ENCODE measurements around the gene GLRX2.
"Not testable (repeated sequence)": the region's sequence is repeated elsewhere in the genome, so short reads cannot be mapped to it uniquely, and the experiment has no call there.

The GLRX2 gene, protein sequence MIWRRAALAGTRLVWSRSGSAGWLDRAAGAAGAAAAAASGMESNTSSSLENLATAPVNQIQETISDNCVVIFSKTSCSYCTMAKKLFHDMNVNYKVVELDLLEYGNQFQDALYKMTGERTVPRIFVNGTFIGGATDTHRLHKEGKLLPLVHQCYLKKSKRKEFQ

DNA sequence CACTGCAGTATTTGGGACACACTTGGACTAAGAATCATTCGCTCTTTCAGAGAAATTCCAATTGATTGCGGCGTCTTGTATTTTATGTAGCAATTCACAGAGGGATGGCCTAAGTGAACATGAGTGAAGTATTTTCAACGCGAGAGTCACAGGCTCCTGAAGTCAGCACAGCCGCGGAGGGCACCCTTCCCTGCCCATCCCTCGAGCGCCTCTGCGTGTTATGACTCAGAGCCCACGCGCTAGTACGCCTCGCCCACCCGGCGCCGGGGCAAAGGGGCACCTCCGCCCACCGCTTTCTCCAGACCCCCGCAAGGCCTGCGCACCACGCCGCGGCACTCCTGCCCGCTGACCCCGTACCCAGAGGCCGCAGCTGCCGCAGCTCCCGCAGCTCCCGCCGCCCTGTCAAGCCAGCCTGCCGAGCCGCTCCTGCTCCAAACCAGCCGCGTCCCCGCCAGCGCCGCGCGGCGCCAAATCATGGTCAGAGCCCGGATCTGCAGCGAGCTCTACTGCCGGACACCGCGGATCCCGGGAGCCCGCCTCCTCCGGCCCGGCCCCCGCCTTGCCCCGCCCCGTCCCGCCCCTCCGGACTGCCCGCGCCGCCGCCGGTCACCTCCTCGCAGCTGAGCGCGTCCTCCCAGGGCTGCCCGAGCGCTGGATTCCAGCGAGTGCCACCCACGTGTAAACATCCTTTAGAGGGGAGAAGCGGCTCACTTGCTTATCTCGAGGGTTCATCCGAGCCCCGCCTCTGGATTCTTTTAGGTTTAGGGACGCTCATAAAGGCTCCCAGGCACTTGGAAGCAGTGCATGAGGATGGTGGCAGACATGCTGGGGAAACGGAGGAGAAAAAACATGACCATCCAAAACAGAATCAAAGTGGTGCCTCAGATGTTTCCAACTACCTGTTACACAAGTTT, at the start of gene GLRX2:
GLRX2 (minus strand) TSS at position 508 of the 914 bp plus-strand sequence; CDS start at position 476, 32 bp downstream.
- DNase-seq = peak; percentile 79

DNA sequence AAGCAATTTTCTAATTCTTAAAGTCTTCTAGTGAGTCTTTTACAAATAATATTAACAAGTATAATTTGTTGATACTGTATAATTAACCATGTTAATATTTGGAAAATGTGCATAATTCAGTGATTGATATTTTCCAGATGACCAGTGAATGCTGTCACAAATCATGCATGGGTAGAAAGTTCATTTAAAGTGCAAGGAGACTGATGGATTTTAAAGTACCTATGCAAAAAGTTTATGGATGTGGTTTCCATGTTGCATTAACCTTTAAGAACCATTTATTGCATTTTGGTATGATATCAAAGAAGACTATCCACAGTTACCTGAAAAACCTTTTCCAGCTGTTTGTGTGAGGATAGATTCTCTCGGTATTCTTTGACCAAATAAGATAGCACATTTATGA, 39.8 kb upstream of the GLRX2 start:
- DNase-seq = no peak

DNA sequence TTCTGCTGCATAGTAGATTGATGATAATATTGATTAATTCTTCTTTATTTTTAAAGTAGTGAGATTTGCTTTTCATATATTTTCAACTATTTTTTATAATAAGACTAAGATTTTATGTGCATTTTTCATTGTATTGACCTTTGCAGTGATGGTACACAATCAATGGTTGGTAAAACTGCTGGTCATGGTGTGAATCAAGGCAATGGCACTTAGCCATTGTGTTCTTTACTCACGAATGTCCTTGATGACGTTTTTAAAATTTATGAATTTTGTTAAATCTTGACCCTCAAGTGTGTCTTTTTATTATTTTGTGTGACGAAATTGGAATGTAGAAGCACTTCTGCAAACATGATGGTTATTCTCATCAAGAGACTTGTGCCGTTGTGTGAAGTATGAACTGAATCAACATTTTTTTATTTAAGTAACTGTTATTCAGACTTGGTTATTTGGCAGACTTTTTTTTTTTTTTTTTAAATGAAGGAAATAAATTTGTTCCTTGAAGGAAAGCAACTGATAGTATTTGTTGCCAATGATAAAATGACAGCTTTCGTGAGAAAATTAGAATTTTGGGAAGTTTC, 39.2 kb upstream of the GLRX2 start:
- no peak for DNase-seq

DNA sequence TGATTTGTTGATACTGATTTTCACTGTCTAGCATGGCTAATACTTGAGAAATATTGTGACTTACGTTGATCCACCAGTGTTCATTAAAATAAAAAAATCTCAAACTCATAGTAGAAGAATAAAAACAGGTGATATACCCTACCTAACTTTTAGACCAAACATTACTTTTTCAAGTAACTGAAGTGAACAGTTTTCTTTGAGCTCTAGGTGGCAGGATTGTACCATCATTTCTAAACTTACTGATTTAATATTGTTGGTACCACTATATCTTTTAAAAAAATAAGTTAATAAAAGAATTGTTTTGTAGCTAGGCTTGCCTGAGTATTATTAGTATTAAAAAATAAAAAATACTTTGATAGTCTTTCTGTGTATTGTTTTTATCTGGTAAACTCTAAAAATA, 38.1 kb upstream of the GLRX2 start:
- no peak for DNase-seq

DNA sequence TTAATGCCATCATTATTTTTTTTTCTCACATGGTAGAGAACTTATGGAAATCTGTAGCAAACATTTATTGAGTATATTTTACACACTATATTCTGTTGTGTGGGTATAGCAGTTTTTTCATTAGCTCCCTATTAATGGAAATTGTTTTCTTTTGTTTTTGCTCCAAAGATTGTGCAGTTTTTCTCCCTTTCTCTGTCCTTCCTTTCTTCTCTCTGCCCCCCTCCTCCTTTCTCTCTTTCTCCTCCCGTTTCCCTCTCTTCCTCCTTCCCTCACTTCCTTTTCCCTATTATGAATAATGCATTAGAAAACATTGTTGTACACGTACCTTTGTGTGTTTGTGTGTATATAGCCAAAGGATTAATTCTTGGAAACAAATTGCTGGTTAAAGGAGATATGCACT, 37.2 kb upstream of the GLRX2 start:
- no peak for DNase-seq

DNA sequence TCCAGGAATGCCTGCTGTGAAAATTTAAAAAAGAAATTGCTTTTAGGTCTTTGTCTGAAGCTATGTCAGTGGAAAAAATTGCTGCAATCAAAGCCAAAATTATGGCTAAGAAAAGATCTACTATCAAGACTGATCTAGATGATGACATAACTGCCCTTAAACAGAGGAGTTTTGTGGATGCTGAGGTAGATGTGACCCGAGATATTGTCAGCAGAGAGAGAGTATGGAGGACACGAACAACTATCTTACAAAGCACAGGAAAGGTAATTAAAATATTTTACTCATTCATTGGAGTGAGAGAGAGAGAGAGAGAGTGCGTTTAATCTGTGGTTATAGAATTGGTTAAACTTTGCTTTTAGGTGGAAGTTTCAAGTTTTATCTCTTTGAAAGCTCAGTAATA, 36.6 kb upstream of the GLRX2 start:
- DNase-seq = peak; percentile 32

DNA sequence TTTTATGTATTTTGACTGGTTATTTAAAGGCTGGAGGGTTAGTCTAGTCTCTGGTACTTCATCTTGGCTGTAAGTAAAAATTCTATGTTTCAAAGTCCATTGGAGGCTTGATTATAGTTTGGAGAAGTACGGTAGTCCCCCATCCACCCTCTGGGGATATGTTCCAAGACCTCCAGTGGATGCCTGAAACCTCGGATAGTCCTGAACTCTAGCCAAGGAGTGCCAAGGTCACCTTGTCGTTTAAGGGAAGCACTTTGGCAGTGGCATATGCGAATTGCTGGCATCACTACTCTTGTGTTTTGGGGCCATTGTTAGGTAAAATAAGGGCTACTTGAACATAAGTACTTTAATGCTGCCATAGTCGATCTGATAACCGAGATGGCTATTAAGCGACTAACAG, 35.0 kb upstream of the GLRX2 start:
- DNase-seq = no peak

DNA sequence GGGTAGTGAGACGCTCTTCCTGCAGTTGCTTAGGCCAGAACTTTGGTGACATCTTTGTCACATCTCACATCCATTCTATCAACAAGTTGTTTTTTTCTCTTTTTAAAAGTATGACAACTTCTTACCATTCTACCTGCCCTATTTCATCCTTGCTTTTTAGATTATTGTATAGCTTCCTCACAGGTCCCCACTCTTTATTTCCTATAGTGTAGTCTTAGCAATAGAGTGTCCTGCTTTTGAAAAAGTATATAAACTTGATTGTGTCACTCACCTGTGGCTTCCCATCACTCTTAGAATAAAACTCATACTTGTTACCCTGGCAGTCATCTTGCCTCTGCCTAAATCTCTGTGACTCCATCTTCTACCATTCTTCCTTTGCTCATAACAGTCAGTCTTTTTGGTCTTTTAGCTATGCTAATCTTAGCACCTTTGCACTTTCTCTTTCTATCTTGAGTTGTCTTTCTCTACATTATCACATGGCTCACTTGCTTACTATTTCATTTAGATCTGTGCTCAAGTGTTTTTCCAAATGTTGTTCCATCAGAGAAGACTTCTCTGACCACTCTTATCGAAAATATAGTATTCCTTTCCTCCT, 26.1 kb upstream of the GLRX2 start:
- no peak for DNase-seq

DNA sequence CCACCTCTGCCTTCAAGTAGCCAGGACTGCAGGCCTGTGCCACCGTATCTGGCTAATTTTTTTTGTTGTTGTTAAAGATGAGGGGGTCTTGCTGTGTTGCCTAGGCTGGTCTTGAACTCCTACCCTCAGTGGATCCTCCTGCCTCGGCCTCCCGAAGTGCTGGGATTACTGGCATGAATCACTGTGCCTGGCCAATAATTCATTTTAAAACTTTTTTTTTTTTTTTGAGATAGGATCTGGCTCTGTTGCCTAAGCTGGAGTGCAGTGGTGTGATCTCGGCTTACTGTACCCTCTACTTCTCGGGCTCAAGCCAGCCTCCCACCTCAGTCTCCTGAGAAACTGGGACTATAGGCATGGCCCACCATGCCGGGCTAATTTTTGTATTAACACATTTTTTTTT, 20.2 kb upstream of the GLRX2 start:
- DNase-seq = no peak

DNA sequence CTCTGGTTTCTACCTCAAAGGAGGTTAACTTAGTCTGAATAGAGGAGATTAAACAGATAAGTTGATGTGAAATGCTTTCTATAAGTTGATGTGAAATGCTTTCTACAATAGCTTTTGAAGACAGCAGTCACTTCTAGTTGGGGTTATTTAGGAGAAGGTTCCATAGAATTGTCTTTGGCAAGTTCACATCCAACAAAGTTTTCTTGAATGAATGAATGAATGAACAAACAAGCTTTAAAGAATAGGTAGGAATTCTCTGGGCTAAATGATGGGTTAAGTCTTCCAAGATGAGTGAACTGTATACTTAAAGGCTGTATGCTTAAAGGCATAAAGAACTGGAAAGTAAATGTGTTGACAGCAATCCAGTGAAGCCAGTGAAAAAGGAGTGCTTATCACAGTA, 18.5 kb upstream of the GLRX2 start:
- no peak for DNase-seq

DNA sequence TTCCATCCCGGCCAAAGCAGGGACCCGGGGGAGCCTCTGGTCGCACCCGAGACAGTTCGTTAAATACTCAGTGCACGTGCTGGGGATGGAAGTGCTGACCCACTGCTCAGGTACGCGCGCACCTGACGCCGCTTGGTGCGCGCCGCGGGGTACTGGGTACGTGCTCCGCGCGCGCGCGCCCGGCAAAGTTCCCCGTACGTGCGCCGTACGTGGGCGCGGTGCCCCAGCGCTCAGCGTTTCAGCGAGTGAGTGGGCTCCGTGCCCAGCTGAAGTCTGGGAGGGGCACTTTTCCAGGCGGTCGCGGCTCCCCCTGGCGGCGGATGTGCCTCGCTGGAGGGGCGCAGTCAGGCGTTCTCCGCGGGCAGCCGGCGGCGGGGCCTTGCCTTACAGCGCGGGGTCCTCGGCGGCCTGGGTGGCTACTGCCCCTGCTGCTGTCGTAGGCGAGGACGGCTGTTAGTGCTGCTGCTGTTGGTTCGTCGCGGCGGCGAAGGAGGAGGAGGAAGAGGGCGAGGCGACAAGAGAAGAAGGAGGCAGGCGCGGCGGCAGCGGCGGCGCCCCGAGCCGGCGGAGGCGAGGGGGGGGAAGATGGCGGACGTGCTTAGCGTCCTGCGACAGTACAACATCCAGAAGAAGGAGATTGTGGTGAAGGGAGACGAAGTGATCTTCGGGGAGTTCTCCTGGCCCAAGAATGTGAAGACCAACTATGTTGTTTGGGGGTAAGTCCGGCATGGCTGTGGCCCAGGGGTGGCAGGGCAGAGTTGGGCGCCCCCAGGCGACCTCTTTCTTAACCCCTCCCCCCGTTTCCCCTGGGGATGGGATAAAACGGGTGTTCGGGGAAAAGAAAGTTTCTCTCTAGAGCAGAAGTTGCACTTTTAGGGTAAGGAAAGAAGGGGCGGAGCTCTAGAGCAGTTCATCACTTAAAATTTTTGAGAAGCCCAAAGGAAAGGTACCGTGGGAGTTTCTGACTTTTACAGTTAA, 16.7 kb upstream of the GLRX2 start, which contains the start of gene CDC73:
CDC73 (plus strand) TSS at position 416 of the 978 bp plus-strand sequence; CDS start at position 586, 170 bp downstream.
- peak; percentile 99 for DNase-seq

DNA sequence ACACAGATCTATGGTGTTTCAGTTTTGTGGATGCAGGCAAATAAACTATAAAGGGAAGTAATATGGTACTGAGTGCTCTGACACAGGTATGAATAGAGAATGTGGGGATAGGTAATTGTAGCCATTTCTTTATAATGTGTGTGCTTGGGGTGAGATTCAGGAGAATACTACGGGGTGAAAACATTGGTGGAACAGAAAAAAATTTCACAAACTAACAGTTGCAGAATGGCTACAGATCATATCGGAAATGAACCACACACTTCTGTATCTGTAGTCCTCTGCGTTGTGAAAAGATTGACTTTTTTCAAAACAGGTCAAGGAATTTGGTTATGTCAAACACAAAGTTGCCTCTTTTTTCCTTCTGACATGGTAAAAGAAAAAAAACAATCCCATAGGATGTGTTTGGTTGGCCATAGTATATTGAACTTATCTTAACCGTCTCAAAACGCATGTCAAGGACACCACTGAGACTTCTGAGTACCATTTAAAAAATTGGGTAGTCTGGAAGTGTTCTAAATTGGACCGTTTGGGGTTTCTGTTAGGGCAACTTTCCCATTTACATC, 15.5 kb upstream of the GLRX2 start:
- DNase-seq = no peak

DNA sequence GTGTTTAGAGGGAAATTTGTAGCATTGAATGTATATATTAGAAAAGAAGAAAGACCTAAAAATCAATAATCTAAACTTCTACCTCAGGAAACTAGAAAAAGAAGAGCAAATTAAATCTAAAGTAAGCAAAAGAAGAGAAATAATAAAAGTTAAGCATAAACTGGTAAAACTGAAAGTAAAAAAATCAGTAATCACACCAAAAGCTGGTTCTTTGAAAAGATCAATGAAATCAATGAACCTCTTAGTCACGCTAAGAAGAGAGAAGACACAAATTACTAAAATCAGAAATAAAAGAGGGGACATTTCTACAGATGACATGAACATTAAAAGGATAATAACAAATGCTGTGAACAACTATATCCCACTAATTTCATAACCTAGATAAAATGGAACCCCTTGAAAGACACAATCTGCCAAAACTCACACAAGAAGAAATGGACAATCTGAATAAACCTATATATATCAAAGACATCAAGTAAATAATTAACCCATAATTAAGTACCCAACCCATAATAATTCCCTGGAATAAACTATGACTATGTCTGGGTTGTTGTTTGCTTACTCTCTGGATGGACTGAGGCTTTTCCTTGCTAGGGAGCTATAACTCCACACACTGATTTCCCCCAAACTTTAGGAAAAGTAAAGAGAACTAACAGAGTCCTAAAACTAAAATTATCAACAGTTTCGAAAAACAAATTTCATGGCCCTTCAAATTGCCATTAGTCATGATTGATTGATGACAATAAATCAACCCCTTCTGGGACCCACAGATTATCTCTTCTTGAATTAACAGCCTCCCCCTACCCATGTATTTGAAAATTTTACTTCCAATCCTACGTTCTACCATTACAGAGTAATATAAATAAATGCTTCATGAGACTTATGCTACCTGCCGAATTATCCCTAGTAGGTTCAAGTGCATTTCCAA, 13.9 kb upstream of the GLRX2 start:
- no peak for DNase-seq

DNA sequence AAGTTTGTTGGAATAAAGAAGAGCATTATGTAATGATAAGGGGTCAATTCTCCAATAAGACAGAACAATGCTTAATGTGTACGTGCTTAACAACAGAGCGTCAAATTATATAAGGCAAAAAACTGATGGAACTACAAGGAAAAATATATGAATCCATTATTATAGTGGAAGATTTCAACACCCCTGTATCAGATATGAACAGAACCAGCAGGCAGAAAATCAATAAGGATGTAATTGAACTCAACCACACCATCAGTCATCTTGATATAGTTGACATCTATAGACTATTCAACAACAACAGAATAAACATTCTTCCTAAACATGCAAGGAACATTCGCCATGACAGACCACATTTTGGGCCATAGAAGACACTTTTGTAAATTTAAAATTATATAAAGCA, 13.0 kb upstream of the GLRX2 start:
- DNase-seq = no peak

DNA sequence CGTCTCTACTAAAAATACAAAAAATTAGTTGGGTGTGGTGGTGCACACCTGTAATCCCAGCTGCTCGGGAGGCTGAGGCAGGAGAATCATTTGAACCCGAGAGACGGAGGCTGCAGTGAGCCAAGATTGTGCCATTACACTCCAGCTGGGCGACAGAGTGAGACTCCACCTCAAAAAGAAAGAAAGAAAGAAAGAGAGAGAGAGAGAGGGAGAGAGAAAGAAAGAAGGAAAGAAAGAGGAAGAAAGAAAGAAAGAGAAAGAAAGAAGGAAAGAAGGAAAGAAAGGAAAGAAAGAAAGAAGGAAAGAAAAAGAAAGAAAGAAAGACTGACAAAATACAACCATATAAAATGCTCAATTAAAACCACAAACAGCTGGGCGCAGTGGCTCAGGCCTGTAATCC, 12.0 kb upstream of the GLRX2 start:
- DNase-seq = not testable (repeated sequence)

DNA sequence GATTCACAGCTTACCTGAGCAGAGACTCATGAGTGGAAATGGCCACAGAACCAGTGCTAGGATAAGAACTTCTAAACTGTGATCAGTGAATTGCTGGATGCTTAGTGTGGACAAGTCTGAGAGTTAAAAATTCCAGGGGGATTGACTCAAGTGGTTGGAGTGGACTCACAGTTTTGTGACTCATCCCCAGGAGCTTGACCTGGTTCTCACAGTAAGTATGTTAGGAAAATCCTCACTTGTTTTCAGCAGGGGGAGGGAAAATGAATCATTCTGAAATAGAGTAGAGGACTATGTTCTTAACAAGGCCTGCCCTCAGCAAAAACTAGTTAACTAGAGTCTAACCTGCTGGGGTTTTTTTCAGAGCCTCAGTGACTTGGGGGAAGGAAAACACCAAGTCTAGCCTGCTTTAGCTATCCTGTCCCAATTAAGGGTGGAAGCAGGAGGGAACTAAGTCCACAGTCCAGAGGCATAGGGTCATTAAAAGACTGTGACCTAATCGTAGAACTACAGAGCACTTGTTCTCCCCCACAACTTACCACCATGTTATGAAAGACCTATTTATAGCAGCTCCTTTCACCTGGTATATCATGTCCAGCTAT, 10.5 kb upstream of the GLRX2 start:
- no peak for DNase-seq

DNA sequence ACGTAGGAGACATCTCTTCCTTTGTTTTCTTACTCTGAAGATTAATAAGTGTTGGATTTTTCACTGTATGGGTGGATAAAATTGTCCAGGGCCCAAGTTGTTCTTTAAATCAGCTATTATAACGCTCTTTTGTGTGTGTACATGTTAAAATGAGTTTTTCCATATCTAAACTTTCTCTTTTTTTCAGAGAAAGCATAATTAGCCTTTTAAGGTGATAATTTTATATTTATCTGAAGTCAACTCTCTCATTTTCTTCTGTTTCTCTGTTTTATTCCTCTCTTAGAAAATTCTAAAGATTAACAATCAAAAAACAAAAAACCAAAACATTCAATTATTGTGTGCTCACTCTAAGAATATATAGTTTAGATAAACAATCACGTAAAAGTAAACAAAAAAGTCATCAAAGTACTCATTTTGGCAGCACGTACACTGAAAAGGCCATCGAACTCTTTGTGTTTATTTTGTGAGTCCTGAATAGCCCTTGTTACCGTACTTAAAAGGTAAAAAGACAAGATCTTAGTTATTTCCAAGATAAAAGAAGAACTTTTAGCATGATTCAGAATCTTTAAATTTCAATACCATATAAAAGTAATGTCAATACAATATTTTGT, 9.4 kb upstream of the GLRX2 start:
- DNase-seq = no peak

DNA sequence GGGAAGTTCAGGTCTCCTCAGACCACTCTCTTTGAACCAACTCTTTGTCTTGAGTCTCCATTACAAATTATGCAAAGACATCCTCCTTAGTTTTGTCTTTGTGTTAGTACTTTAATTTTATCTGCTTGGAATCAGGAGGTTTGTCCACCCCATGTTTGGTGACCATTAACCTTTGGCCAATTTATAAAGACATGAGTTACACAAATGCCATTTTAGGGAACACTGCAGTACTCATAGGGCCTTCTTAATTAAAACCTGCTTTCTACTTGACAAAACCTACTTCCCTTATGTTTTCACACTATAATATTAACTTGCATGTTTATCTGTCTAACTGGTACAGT, 8.7 kb upstream of the GLRX2 start:
- DNase-seq = no peak

DNA sequence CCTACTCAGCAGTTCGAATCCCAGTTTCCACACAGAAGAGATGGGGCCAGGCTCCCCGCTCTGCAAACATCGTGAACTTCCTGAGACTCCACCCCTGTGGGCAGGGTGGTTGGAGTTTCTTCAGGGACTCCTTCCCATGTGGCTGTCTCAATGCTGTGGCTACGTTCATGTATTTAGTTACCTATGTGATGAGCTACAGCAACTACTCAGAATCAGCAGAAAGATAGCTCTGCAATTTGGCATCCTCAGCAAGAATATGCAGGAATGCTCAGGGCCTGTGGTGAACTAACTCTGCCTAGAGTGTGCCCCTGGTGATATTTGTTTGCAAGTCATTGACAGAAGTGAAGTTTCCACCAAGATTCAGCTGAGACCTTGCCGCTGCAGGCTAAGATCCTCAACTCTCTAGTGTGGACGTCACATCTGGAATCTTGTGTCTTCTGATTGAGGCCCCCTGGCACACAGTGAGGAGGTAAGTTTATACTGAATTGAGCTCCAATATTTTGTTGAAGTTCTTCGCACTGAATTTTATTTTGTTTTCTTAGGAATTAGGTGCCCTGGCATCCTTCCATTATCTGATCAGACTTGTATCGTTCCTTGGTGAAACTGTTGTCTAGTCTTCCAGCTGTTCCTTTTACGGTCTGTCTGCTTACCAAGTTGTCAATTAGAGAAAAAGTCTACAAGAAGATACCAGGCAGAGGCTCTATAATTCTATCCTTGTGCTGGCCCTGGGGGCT, 8.2 kb upstream of the GLRX2 start:
- DNase-seq = no peak
